Stimulated activated naive CD8-positive, alpha-beta T cell treated with anti-CD3 and anti-CD28 coated beads, Interleukin-15, amount 100 ng/mL, for 72 hours (primary cell): ENCODE results near the gene SFSWAP.
A peak's percentile ranks its signal among the peaks of the same experiment; 100 is the strongest.
"Not testable (repeated sequence)": the region's sequence is repeated elsewhere in the genome, so short reads cannot be mapped to it uniquely, and the experiment has no call there.

Experiments
- ATAC-seq: fragments of 150-1000 bp; cut with Tn5 transposase; 2 replicates; pipeline ENCODE4 v1.10.0; 2021; ENCODE audit warnings: mild to moderate bottlenecking, moderate library complexity
- DNase-seq, 2 donors: peaks; one replicate each; pipeline ENCODE4 v3.0.0; 2021 to 2022
- H3K27ac Mint-ChIP-seq, 2 donors: one replicate each; pipeline ENCODE4 v1.8.0; 2022; ENCODE audit warnings: mild to moderate bottlenecking in 2 of 2, mixed read lengths in 2 of 2, moderate library complexity in 2 of 2
- H3K27me3 Mint-ChIP-seq: one replicate; pipeline ENCODE4 v1.8.0; 2022; ENCODE audit warnings: mixed read lengths
- H3K4me1 Mint-ChIP-seq: one replicate; pipeline ENCODE4 v1.8.0; 2022; ENCODE audit warnings: mild to moderate bottlenecking, mixed read lengths
- H3K4me3 Mint-ChIP-seq, 2 donors: one replicate each; pipeline ENCODE4 v1.8.0; 2022; ENCODE audit warnings: mild to moderate bottlenecking in 2 of 2, mixed read lengths in 2 of 2, moderate library complexity in 1 of 2
- H3K9me3 Mint-ChIP-seq, 2 donors: one replicate each; pipeline ENCODE4 v1.8.0; 2022; ENCODE audit warnings: mixed read lengths in 2 of 2

Gene SFSWAP

DNA sequence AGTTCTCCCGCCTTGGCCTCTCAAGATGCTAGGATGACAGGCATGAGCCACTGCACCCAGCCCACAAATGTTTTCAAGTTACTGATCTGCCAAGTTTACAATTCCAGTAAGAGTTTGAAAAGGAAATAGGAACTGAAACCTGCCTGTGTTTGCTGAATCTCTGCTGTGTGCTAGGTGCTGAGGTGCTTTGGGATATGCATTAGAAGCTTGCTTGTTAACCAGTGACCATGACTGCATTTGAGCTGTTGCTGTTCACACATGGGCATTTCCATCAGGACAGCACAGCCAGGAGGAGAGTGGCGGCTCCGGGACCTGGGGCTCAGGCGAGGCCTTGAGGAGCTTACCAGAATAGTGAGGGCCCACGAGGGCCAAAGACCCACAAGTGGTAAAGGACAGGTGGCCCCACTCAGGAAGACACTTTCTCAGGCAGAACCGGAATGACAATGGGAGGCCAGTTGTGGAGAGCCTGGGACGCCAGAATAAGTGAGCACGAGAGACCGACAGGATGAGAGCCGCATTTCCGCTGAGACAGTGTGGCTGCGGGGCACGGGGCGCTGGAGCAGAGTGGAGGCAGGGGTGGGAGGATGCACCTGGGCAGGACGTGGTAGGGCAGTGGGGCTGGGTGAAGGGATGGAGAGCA lies 62.8 kb downstream of the SFSWAP start:
- peaks cover 28% of the 10 kb centered on the region for H3K4me1 Mint-ChIP-seq
- no peaks in the 10 kb centered on the region for H3K9me3 Mint-ChIP-seq
- H3K4me3 Mint-ChIP-seq = peak overlapping the region; percentile 5 to 48
- peak overlapping the region; percentile 77 to 85 for H3K27ac Mint-ChIP-seq
- DNase-seq (peak in 1 of 2 donors; percentile 18), ATAC-seq (peak; percentile 74)
- H3K27me3 Mint-ChIP-seq = no peaks in the 10 kb centered on the region

DNA sequence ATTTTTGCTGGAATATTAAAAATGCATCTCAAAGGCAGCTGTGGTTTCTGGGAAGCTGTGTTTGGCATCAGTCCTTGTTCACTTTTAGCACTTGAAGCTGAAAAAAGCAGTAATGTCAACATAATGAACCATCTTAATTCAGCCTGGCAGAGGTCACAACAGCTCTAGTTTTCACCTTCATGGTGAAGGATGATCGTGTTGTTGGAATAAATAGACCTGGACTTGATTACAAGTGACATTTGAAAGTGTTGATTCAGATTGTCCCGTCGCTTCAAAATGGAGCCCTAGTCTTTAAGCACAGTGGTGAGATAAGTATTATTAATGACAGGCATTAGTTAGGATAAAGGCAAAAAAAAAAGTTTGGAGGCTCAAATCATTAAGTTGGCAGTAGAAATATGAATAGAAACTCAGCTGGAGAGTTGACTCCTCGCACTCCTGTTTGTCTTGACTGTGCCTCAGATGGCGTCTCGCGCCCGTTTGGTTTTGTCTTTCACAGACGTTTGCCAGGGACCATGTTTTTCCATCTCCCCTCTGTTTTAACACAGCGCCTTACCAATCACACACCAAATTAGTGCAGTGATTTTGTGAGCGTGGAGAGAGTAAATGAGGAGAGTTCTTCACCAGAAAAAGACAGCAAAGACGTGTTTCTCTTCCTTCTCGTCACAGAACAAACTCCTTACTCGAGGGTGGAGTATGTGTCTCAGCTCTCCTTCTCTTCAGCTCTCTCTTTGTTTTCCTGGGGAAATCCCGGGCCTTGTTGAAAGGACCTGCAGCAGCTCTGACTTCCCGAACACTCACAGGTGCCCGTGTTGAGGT lies 63.9 kb downstream of the SFSWAP start:
- Mint-ChIP-seq H3K4me1 (peaks cover 28% of the 10 kb centered on the region), H3K27ac (no peak overlapping the region), H3K27me3 (no peaks in the 10 kb centered on the region), H3K9me3 (no peaks in the 10 kb centered on the region), H3K4me3 (no peak overlapping the region)
- DNase-seq = no peak
- no peak for ATAC-seq

DNA sequence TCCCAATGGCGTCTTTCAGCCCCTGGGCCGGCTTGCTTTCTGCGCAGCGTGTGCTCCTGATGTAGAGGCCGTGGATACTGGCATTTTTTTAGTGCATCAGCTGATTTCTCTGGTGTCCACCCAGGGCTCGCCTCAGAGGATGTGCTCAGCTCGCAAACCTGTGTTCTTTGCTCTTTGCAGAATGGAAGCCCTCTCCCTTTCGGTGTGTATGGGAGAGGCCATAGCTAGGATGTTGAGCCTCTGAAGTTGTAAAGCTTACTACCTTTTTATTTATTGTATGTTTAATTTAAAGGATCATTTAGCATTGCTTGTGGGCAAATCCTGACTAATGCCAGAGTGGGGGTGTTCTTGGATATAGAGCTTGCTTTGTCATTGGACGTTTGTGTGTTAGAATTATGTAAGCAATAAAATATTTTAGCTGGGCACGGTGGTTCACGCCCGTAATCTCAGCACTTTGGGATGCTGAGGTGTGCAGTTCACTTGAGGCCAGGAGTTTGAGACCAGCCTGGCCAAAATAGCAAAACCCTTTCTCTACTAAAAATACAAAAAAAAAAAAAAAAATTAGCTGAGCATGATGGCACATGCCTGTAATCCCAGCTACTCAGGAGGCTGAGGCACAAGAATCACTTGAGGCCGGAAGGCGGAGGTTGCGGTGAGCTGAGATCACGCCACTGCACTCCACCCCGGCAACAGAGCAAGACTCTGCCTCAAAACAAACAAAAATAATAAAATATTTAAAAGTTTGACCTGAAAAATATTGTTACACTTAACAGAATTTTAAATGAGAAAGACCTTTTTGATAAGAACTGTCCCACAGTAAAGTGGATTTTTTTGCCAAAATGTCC lies 64.7 kb downstream of the SFSWAP start:
- DNase-seq = no peak
- Mint-ChIP-seq H3K27ac (no peak overlapping the region), H3K9me3 (no peaks in the 10 kb centered on the region), H3K4me3 (no peak overlapping the region), H3K4me1 (peaks cover 28% of the 10 kb centered on the region), H3K27me3 (no peaks in the 10 kb centered on the region)
- no peak for ATAC-seq

DNA sequence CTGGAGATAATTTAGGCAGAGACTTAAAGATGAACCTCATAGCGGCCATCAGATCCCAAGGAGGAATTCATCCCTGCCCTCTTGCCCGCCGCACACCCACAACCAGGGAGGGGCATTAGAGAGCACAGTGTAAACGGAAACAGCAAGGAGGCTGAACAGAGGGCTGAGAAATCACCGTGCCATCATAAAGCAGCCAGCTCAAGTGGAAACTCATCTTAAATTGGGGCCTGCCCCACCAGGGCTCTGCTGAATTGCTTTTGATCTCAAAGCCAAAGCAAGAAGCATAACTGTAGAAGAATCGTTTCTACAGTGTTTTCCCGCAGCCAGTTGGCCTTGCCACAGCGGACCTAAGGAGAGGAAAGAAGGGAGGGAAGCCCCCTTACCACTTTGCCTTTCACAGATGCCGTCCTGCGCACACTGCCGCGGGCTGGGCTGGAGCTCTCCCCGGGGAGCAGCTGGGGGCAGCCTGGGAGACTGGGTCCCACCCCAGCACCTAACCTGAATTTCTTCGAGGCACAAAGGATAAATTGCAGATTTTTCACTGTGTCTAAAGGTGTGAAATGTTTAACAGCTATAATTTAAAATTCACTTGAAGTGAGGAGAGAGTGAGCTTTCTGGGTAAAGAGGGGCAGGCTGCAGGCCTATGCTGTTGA lies 65.5 kb downstream of the SFSWAP start:
- DNase-seq (no peak), ATAC-seq (peak; percentile 61)
- Mint-ChIP-seq H3K4me1 (peaks cover 28% of the 10 kb centered on the region), H3K4me3 (no peak overlapping the region), H3K9me3 (no peaks in the 10 kb centered on the region), H3K27me3 (no peaks in the 10 kb centered on the region), H3K27ac (peak overlapping the region; percentile 15 to 87)

DNA sequence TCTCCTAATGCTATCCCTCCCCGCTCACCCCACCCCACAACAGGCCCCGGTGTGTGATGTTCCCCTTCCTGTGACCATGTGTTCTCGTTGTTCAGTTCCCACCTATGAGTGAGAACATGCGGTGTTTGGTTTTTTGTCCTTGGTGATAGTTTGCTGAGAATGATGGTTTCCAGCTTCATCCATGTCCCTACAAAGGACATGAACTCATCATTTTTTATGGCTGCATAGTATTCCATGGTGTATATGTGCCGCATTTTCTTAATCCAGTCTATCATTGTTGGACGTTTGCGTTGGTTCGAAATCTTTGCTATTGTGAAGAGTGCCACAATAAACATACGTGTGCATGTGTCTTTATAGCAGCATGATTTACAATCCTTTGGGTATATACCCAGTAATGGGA lies 66.4 kb downstream of the SFSWAP start:
- not testable (repeated sequence) for H3K27ac Mint-ChIP-seq, H3K4me3 Mint-ChIP-seq

DNA sequence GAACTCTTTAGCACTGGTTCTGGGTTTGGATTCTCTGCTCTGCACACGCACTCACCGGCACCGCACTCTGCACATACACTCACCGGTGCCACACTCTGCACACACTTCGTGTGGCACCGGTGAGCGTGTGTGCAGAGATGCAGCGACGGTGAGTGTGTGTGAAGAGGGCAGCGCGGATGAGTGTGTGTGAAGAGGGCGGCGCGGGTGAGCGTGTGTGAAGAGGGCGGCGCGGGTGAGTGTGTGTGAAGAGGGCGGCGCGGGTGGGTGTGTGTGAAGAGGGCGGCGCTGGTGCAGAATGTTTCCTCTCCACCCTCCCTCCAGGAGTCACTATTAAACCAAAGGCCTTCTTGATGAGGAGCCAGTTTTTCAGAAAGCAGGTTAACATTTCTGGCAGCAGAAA lies 68.1 kb downstream of the SFSWAP start:
- no peak overlapping the region for H3K27ac Mint-ChIP-seq
- H3K4me3 Mint-ChIP-seq = no peak overlapping the region
- H3K9me3 Mint-ChIP-seq = no peaks in the 10 kb centered on the region
- H3K4me1 Mint-ChIP-seq = peaks cover 11% of the 10 kb centered on the region
- DNase-seq = no peak
- no peaks in the 10 kb centered on the region for H3K27me3 Mint-ChIP-seq
- peak; percentile 56 for ATAC-seq

More for the DNA sequence above, 66.4 kb downstream of the SFSWAP start:
- H3K9me3 Mint-ChIP-seq, DNase-seq, ATAC-seq, H3K27me3 Mint-ChIP-seq: not testable (repeated sequence)
- H3K4me1 Mint-ChIP-seq = peaks cover 28% of the 10 kb centered on the region

DNA sequence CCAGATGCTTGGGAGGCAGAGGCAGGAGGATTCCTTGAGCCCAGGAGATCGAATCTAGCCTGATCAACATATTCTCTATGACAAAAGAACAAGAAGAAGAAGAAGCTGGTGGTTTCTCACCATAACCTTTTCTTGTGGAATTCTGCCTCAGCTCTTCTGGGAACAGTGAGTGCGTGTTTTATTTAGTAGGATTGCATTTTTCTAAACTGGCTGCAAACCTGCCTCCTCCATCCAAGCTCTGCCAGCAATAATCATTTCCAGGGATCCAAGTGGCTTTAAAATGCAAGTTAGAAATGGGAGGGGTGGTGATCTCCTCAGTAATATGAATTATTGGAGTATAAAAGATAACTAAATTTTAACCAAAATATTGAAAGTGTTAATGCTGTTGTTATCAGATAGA lies 71.2 kb downstream of the SFSWAP start:
- H3K27me3 Mint-ChIP-seq = no peaks in the 10 kb centered on the region
- no peak overlapping the region for H3K27ac Mint-ChIP-seq

DNA sequence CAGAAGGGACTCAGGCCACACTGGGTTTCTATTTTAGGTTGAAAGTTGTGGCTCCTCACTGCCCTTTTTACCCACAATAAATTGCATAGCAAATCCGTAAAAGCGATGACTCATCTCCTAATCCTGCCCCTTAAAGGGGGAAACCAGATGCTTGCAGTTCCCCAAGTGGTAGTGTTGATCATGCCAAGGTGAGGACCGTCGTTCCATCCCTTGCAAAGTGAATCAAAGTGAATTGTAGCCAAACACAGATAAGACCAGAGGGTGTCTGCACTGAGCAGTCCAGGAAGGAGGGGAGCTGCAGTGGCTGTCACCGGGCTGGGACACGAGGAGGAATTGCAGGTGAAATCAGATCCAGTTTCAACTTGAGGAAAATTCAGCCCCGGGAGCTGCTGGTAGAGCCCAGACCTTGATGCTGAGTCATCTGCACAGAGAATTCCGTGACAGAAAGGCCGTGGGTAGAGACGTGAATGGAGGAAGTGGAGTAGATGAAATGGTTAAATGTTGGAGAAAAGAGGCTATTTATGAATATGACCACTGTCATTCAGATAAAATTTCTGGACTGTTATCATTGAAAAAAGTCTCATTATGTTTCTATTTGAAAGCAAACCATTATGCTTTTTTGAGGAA lies 73.1 kb downstream of the SFSWAP start:
- ATAC-seq = no peak
- H3K9me3 Mint-ChIP-seq = no peaks in the 10 kb centered on the region
- no peaks in the 10 kb centered on the region for H3K27me3 Mint-ChIP-seq
- no peak for DNase-seq
- no peaks in the 10 kb centered on the region for H3K4me1 Mint-ChIP-seq
- no peak overlapping the region for H3K4me3 Mint-ChIP-seq
- H3K27ac Mint-ChIP-seq = peak overlapping the region in 1 of 2 donors; percentile 9

More for the DNA sequence above, 71.2 kb downstream of the SFSWAP start:
- Mint-ChIP-seq H3K4me1 (no peaks in the 10 kb centered on the region), H3K9me3 (no peaks in the 10 kb centered on the region), H3K4me3 (no peak overlapping the region)
- DNase-seq (no peak), ATAC-seq (no peak)

DNA sequence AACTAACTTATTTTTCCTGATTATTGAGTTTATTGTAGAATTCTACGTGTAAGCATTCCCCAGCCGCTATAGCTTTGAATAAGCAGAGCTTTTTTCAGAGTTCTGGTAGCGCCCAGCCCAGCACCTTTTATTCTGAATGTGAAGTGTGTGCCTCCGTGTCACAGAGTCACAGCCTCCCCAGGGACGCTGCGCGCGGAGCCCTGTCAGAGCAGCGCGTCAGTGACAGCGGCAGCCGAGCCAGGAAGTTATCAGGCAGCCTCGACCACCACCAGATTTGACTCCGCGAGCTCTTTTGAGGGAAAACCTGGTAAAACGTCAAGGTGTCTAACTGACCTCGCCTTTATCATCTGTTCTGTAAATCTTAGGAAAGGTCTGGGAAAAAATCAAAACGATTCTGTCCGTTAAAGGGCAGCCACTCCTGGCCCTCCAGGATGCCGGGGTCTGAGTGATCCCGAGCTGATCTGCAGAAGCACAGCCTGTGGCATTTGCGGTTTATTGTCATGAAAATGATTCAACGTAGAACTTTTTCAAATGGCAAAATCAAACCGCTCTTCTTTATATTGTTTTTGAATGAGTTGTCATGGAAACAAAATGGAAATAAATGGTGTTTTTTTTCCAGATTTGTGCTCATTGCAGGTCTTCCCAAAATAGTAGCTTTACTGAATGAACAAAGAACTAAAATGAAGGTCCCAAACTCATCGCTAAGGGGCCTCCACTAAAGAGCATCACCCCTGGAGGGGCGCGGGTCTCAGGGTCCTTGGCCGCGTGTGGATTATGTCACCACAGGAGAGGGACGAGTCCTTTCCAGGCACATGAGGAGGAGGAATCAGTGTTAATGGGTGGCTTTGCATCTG lies 74.2 kb downstream of the SFSWAP start:
- peak overlapping the region in 1 of 2 donors; percentile 44 for H3K27ac Mint-ChIP-seq

DNA sequence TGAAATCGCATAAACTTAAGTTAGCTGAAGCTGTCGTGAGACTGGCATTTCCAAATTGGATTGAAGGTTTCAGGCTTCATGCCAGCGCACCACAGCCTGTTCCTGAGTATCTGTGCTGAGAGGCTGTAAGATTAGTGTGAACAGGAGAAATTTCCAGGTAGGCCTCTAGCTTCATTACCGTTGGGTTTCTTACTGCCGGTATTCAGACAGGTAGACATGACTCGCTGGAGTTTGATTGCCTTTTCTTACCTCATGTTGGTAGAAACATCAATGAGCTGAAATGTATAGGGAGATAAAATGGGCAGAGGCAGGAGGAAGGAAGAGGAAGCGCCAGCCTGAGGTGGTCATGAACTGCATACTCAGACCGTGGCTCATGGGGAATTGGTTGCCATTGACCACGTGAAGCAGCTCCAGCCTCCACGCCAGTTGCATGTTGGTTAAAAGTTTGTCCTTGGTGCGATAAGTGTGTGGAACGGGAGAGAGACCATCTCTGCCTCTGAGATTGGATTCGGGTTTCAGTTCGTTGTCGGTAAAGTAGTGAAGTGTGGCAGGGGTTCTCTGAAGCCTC lies 75.0 kb downstream of the SFSWAP start:
- H3K4me3 Mint-ChIP-seq = no peak overlapping the region
- no peaks in the 10 kb centered on the region for H3K4me1 Mint-ChIP-seq
- no peak overlapping the region for H3K27ac Mint-ChIP-seq
- no peaks in the 10 kb centered on the region for H3K27me3 Mint-ChIP-seq
- ATAC-seq (no peak), DNase-seq (no peak)
- no peaks in the 10 kb centered on the region for H3K9me3 Mint-ChIP-seq

More for the DNA sequence above, 74.2 kb downstream of the SFSWAP start:
- H3K4me1 Mint-ChIP-seq = no peaks in the 10 kb centered on the region
- no peak for DNase-seq
- no peak overlapping the region for H3K4me3 Mint-ChIP-seq
- no peak for ATAC-seq
- H3K9me3 Mint-ChIP-seq = no peaks in the 10 kb centered on the region
- no peaks in the 10 kb centered on the region for H3K27me3 Mint-ChIP-seq

DNA sequence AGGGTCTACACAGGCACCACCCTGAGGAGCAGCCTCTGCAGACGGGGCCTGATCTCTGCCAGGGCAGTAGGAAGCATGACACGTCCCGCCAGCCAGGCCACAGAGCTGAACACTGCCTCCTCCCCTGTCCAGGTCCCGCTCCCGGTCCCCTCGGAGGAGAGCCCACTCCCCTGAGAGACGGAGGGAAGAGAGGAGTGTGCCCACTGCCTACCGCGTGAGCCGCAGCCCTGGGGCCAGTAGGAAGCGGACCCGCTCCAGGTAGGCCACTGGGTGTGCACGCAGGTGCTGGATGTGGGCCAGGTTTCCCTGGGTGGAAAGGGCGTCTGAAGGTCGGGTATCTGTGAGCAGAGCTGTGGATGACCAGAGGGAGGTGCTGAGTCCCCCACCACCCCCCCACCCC lies 75.4 kb downstream of the SFSWAP start:
- Mint-ChIP-seq H3K4me3 (no peak overlapping the region), H3K27me3 (no peaks in the 10 kb centered on the region), H3K9me3 (no peaks in the 10 kb centered on the region), H3K4me1 (no peaks in the 10 kb centered on the region), H3K27ac (no peak overlapping the region)
- DNase-seq (no peak), ATAC-seq (peak; percentile 48)

DNA sequence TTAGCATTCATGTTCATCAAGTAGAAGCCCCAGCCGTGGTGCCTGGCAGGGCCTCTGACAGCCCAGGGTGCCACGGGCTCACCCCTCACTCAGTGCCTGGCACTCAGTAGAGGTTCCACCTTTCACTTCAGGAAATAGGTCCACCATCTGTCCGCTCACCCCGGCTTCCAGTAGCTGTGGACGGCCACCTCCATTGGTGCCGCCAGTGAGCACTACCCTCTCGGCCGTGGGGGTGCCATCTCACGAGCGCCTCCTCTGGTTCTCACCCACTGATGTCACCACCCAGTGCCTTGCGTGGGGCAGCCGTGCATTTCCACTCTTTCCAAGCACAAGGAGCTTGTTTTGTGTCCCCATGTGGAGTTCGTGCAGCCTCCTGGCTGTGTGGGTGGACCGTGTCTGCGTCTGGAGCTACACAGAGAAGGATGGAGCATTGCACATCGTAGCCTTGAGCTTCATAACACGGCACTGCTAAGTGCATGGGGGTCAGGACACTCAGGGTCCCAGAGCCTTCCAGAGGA lies 76.3 kb downstream of the SFSWAP start:
- no peak for ATAC-seq
- no peaks in the 10 kb centered on the region for H3K27me3 Mint-ChIP-seq
- no peak for DNase-seq
- H3K4me1 Mint-ChIP-seq = no peaks in the 10 kb centered on the region
- no peak overlapping the region for H3K4me3 Mint-ChIP-seq
- no peaks in the 10 kb centered on the region for H3K9me3 Mint-ChIP-seq
- peak overlapping the region in 1 of 2 donors; percentile 48 for H3K27ac Mint-ChIP-seq

DNA sequence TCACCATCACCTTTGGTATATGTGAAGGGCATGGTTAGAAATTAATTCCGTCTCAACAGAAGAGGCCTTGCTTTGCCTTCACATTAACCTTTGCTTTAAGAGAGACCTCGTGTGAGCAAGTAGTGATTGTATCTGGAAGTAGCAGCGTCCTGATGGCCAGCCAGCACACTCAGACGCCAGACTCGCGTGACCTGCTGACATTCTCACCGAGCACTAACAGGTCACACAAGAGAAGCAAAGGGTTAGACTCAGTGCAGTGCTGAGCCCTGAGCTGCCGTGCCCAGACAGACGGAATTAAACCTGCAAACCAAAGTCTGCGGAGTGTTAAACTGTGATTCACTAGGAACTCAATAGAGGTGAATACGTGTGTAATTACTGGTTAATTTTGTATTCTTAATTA lies 77.2 kb downstream of the SFSWAP start:
- no peaks in the 10 kb centered on the region for H3K4me1 Mint-ChIP-seq
- ATAC-seq (no peak), DNase-seq (no peak)
- peak overlapping the region; percentile 26 to 61 for H3K27ac Mint-ChIP-seq
- H3K9me3 Mint-ChIP-seq = no peaks in the 10 kb centered on the region
- no peaks in the 10 kb centered on the region for H3K27me3 Mint-ChIP-seq
- H3K4me3 Mint-ChIP-seq = no peak overlapping the region

DNA sequence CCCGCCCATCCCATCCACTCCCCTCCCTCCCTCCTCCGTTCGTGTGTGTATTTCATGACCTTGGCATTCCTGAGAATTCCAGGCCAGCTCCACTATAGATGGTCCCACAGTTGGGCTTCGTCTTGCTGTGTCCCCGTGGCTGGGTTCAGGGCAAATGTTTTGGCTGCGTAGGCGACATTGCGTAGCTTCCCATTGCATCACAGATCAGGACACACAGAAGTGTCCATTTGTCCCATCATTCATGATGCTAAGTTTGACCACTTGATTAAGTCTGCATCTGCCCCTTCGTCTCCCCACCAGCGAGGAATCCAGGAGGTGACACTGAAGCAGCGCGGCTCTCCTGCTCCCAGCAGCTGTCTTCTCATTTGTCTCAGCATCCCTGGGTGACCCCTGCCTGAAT lies 78.7 kb downstream of the SFSWAP start:
- DNase-seq (no peak), ATAC-seq (no peak)
- H3K4me1 Mint-ChIP-seq = no peaks in the 10 kb centered on the region
- no peaks in the 10 kb centered on the region for H3K9me3 Mint-ChIP-seq
- no peaks in the 10 kb centered on the region for H3K27me3 Mint-ChIP-seq
- H3K27ac Mint-ChIP-seq = no peak overlapping the region
- H3K4me3 Mint-ChIP-seq = no peak overlapping the region
